Stimulated activated memory B cell treated with anti-CD40 and anti-IgM and Interleukin-4, amounts not matched to agents 10 μg/mL and 1 μg/mL and 100 μg/mL, for 72 hours (primary cell): Measurements from ENCODE around the gene STX18.

ENCODE experiments used
- ATAC-seq: fragments of 150-1000 bp; cut with Tn5 transposase; 2 replicates; pipeline ENCODE4 v1.10.0; 2021
- H3K27ac Mint-ChIP-seq: one replicate; pipeline ENCODE4 v1.8.0; 2022; ENCODE audit warnings: mild to moderate bottlenecking, mixed read lengths
- H3K27me3 Mint-ChIP-seq: one replicate; pipeline ENCODE4 v1.8.0; 2022; ENCODE audit warnings: mixed read lengths
- H3K36me3 Mint-ChIP-seq: one replicate; pipeline ENCODE4 v1.8.0; 2022; ENCODE audit warnings: mixed read lengths
- H3K4me1 Mint-ChIP-seq: one replicate; pipeline ENCODE4 v1.8.0; 2022; ENCODE audit warnings: mixed read lengths
- H3K4me3 Mint-ChIP-seq: one replicate; pipeline ENCODE4 v1.8.0; 2022; ENCODE audit warnings: mild to moderate bottlenecking, moderate library complexity, mixed read lengths
- H3K9me3 Mint-ChIP-seq: one replicate; pipeline ENCODE4 v1.8.0; 2022; ENCODE audit warnings: mixed read lengths

The STX18 gene

DNA sequence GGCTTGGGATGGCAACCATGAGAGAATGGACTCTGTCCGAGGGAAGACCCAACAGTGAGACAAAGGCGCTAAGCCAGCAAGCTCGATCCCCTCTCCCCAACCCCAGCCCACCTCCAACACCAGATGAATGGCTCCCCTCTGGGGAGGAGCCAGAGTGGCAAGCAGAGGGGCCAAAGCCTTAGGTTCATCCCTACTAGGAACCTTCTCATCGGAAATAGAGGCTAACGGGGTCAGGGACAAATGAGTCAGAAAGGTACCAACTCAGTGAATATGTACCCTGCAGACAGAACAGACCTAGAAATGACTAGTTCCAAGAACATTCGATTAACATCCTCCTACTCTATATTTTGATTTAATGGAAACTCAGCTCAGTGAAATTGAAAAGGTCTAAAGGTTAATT is 81.1 kb downstream of the STX18 start:
- peaks cover 3% of the 10 kb centered on the region for H3K9me3 Mint-ChIP-seq
- no peak overlapping the region for H3K4me3 Mint-ChIP-seq
- no peak overlapping the region for H3K27ac Mint-ChIP-seq
- ATAC-seq = no peak
- H3K4me1 Mint-ChIP-seq = peaks cover 16% of the 10 kb centered on the region
- H3K27me3 Mint-ChIP-seq = no peaks in the 10 kb centered on the region
- H3K36me3 Mint-ChIP-seq = peaks cover 61% of the 10 kb centered on the region

DNA sequence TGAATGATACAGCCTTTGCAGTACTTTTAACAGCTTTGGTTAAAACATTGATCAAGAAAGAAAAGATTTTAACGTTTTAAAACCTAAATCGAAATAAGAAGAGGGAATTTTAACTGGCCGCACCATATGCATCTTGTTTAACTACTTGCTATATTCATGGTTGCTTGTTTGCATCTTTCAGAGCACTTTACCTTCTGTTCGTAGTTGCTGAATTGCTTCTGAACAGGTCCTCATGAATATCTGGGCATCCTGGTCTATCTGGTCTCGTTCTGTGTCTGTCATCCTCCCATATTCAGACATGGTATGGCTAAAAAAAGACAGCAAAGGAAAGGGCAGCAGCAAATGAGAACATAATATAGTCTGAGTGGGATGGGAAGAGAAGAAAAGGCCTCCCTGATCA is 82.7 kb downstream of the STX18 start:
- no peak overlapping the region for H3K4me3 Mint-ChIP-seq
- no peaks in the 10 kb centered on the region for H3K27me3 Mint-ChIP-seq
- H3K36me3 Mint-ChIP-seq = peaks cover 57% of the 10 kb centered on the region
- peaks cover 23% of the 10 kb centered on the region for H3K4me1 Mint-ChIP-seq
- no peak for ATAC-seq
- H3K27ac Mint-ChIP-seq = no peak overlapping the region
- H3K9me3 Mint-ChIP-seq = no peaks in the 10 kb centered on the region

DNA sequence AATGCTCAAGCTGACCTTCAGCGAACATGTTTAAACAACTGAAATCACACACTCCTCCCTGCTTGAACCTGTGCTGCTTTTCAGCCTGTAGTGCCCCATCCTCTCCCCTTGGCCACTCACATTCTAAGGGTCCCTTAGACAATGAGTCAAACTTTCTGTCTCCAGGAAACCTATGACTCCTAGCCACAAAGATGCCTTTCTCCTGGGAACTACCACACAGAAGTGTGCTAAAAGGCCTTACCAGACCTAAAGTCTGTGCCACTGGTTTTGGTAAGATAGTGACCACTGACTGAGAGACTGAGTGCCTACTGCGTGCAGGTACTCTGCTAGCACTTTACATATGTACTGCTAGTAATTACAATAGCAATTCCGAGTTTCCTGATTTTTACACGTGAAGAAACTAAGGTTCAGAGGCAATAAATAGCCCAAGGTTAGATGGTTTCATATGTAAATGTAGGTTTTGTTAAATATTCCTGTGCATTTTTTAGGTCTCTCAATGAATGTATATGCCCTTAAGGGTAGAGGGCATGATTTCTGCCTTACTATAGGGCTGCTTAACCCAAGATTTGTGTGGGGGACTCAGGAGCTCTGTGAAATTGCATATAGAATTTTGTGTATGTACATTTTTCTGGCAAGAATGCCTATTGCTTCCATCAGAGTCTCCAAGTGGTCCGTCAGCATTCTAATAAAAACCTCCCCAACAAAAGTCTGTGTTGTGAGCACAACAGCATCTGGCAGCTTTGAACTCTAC is 83.9 kb downstream of the STX18 start:
- Mint-ChIP-seq H3K4me3 (no peak overlapping the region), H3K27ac (no peak overlapping the region), H3K4me1 (peaks cover 23% of the 10 kb centered on the region), H3K36me3 (peaks cover 69% of the 10 kb centered on the region), H3K27me3 (no peaks in the 10 kb centered on the region), H3K9me3 (no peaks in the 10 kb centered on the region)
- ATAC-seq = no peak

DNA sequence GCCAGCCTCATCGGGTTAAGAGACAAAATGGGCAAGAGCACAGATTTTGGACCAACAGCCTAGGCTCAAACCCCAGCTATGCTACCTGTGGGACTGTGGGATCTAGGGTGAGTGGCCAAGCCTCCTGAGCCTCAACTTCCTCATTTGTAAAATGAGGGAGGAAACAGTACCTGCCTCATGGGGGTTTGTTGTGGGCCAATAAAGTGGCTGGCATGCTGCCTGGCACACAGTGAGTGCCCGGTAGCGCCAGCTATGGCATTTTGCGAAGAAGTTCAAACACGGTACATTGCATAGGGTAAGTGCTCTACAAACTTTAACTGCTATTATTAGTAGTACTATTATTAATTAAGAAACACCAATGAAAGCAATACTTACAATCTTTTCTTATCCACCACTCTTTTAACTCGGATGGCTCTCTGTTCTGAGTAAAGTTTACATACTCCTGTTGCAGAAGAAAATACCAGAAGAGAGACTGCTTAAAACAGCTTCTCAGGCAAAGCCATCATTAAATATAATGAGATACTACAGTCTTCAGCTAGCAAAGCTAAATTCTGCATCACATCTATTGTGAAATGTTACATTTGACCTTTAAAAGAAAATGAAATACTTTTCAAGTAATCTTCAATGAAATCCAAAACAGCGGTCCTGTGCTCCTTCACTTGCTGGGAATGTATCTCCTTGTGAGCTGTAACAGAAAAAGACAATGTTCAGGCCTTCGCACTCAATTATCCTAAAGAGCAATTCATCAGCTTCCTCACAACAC is 84.9 kb downstream of the STX18 start:
- peaks cover 23% of the 10 kb centered on the region for H3K4me1 Mint-ChIP-seq
- H3K4me3 Mint-ChIP-seq = no peak overlapping the region
- no peak overlapping the region for H3K27ac Mint-ChIP-seq
- peaks cover 79% of the 10 kb centered on the region for H3K36me3 Mint-ChIP-seq
- ATAC-seq = no peak
- no peaks in the 10 kb centered on the region for H3K27me3 Mint-ChIP-seq
- H3K9me3 Mint-ChIP-seq = no peaks in the 10 kb centered on the region

DNA sequence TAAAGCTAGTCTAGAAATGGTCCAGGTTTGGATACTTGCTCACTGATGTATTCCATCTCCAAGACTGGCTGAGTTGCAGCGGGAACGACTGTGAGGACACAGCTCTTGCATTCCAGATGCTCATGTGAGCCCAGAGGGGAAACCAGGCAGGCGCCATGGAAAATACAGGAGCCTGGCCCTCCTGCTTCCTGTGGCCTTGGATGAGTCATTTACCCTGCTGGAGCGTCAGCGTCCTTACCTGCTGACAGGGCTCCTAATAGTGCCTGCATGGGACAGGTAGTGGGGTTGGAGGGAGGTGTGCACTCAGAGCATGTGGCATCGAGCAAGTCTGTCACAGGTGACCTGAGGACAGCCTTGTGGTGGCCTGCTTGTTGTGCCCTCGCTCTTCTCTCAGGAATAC is 85.5 kb downstream of the STX18 start:
- H3K27me3 Mint-ChIP-seq = no peaks in the 10 kb centered on the region
- H3K9me3 Mint-ChIP-seq = no peaks in the 10 kb centered on the region
- peaks cover 85% of the 10 kb centered on the region for H3K36me3 Mint-ChIP-seq
- H3K4me1 Mint-ChIP-seq = peaks cover 29% of the 10 kb centered on the region
- H3K27ac Mint-ChIP-seq = no peak overlapping the region
- H3K4me3 Mint-ChIP-seq = no peak overlapping the region
- no peak for ATAC-seq

DNA sequence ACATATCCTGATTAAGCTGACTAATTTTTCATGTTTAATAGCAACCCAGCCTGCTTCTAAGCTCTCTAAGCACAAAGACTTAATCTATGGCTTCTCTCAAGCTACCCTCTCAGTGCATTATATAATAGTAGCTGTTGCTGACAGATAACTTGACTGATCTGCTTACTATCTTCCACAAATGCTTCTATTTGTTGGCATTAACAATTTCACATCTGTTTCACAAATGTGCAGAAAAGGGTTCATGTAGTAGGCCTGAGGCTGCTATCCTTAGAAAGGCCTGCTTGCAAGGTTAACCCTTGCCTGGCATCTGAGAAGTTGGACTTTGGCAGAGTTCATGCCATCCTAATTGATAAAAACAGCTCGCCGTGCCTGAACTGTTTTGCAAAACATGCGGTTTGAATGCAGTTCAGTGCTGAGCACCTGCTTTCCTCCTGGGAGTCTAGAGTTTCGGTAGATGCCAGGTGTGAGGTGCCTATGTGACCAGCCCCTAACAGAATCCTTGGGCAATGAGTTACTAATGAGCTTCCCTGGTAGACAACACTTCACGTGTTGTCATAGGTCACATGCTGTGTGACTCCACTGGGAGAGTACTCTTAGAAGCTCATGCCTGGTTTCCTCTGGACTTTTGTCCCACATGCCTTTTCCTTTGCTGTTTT is 86.5 kb downstream of the STX18 start:
- Mint-ChIP-seq H3K36me3 (peaks cover 82% of the 10 kb centered on the region), H3K4me1 (peaks cover 33% of the 10 kb centered on the region), H3K27me3 (no peaks in the 10 kb centered on the region), H3K9me3 (no peaks in the 10 kb centered on the region), H3K27ac (no peak overlapping the region), H3K4me3 (no peak overlapping the region)
- peak; percentile 63 for ATAC-seq

DNA sequence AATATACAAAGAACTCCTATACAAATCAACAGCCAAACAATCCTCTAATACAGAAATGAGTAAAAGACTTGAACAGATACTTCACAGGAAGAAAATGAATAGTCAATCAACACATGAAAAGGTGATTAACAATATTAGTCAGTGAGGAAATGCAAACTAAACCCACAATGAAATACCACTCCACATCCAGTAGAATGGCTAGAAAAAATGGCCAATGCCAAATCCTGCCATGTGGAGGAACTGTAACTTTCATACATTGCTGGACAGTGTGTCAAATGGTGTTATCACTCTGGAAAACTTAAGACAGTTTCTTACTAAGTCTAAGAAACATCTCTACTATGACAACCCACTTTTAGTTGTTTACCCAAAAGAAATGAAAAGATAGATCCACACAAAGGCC is 95.4 kb downstream of the STX18 start:
- H3K36me3 Mint-ChIP-seq = peaks cover 48% of the 10 kb centered on the region
- no peak overlapping the region for H3K27ac Mint-ChIP-seq
- ATAC-seq = no peak
- H3K4me1 Mint-ChIP-seq = peaks cover 8% of the 10 kb centered on the region
- H3K27me3 Mint-ChIP-seq = no peaks in the 10 kb centered on the region
- H3K9me3 Mint-ChIP-seq = no peaks in the 10 kb centered on the region
- H3K4me3 Mint-ChIP-seq = no peak overlapping the region

DNA sequence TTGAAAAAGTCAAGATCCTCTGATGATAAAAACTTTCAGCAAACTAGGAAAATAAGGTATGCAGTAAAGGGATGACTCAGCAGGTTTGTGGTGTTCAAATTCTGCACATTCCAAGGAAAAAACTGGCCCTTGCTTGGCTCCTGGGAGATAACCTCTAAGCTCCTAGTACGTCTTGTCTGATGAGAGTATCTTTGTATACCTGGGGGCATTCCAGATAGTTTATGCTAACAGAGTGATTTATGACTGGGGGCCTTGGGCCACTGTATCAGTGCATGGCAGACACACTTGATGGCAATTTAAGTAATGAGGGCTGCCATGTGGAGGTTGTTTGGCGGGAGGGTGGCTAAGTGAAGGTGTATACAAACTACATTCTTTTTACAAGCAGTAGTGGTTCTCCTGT is 98.0 kb downstream of the STX18 start:
- Mint-ChIP-seq H3K4me1 (no peaks in the 10 kb centered on the region), H3K36me3 (peaks cover 42% of the 10 kb centered on the region), H3K4me3 (no peak overlapping the region), H3K9me3 (no peaks in the 10 kb centered on the region), H3K27ac (no peak overlapping the region), H3K27me3 (no peaks in the 10 kb centered on the region)
- no peak for ATAC-seq

DNA sequence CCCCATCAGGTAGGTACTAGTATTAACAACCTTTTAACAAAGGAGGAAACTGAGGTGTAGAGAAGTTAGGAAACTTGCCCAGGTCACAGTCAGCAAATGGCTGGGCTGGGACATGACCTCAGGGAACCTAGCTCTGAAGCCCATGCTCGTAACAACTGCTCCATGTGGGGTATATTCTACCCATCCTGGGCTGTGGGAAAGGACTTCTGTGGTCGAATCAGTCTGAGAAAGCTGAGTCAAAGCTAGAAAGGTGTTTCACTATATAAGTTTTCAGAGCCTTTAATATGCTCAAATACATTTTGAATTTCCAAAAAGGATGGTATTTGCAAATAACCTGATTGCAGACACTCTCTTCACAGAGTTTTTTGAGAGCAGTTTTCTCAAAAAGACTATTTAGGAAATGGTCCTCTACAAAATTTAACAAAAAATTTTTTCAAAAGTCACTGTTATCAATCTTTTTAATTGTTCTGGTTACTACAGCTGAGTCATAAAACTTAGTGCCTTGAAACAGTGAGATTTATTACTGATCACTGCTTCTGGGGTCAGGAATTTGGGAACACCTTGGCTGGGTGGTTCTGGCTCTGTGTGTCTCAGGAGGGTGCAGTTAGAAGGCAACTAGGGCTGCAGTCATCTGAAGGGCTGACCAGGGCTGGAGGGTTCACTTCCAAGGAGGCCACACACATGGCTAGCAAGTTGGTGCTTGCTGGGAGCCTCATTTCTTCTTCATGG is 101.4 kb downstream of the STX18 start:
- H3K9me3 Mint-ChIP-seq = no peaks in the 10 kb centered on the region
- no peak for ATAC-seq
- no peaks in the 10 kb centered on the region for H3K27me3 Mint-ChIP-seq
- H3K4me1 Mint-ChIP-seq = no peaks in the 10 kb centered on the region
- no peak overlapping the region for H3K27ac Mint-ChIP-seq
- peaks cover 65% of the 10 kb centered on the region for H3K36me3 Mint-ChIP-seq
- no peak overlapping the region for H3K4me3 Mint-ChIP-seq

DNA sequence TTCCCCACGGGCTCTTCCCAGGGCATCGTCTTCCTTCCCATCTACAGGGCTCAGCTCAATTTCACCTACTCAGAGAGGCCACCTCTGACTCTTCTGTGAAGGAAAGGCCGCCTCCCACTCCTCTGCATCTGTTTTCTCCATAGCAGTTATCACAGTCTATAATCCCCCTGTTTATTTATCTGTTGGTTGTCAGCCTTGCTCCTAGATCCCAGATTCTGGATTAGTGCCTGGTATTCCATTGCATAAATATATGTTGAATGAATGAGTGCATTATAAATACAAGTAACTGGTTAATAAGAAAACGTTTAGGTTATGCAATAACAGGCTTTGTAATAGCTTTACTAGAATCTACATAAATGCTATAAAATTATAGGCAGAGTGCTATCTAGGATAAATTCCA is 102.1 kb downstream of the STX18 start:
- H3K27ac Mint-ChIP-seq = no peak overlapping the region
- H3K4me1 Mint-ChIP-seq = no peaks in the 10 kb centered on the region
- H3K36me3 Mint-ChIP-seq = peaks cover 62% of the 10 kb centered on the region
- no peak overlapping the region for H3K4me3 Mint-ChIP-seq
- no peaks in the 10 kb centered on the region for H3K9me3 Mint-ChIP-seq
- ATAC-seq = no peak
- H3K27me3 Mint-ChIP-seq = no peaks in the 10 kb centered on the region

DNA sequence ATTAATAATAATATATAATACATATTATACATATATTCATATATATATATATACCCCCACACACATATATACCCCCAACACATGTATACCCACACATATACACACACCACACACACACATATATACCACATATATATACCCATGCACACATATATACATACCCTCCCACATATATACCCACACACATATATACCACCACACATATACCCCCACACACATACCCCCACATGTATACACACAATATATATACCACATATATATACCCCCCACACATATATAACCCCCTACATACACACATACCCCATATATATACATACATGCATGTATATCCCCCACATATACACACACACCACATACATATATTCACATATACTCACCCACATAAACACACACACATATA is 103.0 kb downstream of the STX18 start:
- Mint-ChIP-seq H3K27ac (no peak overlapping the region), H3K4me3 (no peak overlapping the region), H3K9me3 (no peaks in the 10 kb centered on the region), H3K36me3 (peaks cover 56% of the 10 kb centered on the region), H3K4me1 (no peaks in the 10 kb centered on the region), H3K27me3 (no peaks in the 10 kb centered on the region)
- ATAC-seq = no peak

DNA sequence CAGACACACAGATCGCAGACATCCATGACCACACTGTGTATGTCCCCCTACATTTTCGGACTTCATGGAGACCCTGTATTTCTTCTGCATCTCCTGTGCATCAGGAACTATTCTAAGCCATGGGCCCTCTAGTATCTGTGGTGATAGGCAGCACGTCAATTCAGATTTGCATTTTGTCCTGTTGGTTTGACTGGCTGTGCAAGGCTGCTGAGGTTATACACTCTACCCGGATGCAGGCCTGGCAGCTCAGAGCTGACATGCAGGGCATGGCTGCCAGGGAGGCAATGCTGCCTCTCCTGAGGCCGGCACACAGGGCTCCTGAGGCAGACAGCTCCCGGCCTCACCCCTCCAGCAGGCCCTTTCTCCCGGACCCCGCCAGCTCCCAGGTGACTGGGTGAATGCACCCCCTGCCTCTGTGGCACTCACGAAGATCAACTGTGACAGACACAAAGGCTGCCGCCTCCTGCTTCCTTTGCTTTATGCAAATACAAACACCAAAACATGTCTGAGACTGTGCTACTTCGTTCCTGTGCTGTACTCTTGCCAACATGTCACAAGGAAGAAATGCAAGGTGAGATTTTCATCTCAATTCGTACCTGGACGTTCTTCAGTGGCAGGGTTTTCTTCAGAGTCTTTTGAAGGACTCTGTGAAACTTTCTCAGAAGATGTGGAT is 103.9 kb downstream of the STX18 start:
- no peak overlapping the region for H3K4me3 Mint-ChIP-seq

DNA sequence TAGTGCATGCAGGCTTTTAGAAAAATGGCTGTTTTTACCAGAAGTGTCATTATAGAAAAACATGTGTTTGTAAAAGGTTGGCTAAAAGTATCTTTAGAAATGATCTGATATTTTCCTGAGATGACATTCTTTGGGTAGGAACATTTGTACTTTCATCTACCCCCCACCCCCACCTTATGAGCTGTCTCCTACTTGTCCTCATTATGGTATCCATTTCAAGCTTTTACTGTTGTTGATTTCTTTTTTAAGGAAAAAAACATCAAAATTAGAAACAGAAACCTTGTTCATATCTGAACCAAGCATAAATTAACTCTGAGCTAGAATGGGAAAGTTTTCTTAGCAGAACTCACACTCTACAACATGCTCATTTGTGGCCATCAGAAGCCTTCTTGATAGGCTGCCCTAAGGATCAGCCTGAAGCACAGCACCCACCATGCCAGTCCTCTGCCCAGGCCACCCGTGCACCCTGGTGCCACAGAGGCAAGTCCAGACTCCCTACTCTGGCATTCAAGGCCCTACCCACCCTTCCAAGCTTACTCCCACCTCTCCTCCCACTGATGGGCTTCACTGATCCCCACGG is 105.5 kb downstream of the STX18 start:
- Mint-ChIP-seq H3K27ac (no peak overlapping the region), H3K4me1 (no peaks in the 10 kb centered on the region), H3K4me3 (no peak overlapping the region), H3K9me3 (no peaks in the 10 kb centered on the region), H3K27me3 (no peaks in the 10 kb centered on the region), H3K36me3 (peaks cover 58% of the 10 kb centered on the region)
- ATAC-seq = no peak

More for the DNA sequence above, 103.9 kb downstream of the STX18 start:
- ATAC-seq = no peak
- Mint-ChIP-seq H3K9me3 (no peaks in the 10 kb centered on the region), H3K27me3 (no peaks in the 10 kb centered on the region), H3K36me3 (peaks cover 56% of the 10 kb centered on the region), H3K4me1 (no peaks in the 10 kb centered on the region), H3K27ac (peak overlapping the region; percentile 14)

DNA sequence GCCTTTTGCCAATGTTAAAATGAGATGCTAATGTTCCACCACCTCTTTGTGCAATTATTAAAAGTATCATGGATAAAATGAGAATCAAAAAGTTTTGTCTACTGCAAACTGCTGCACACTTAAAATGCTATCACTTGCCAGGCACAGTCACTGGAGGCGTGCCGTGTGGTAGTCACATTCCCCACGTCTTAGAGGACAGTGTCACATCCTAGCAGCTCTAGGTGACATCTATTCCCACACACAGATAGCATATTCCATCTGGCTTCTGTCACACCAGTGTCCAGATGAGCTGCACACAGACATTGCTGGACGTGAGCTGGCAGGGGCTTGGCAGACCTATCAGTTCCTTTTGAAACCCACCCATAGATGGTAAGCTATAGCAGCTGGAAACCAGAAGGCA is 107.9 kb downstream of the STX18 start:
- ATAC-seq = no peak
- peaks cover 60% of the 10 kb centered on the region for H3K36me3 Mint-ChIP-seq
- H3K4me3 Mint-ChIP-seq = no peak overlapping the region
- H3K9me3 Mint-ChIP-seq = no peaks in the 10 kb centered on the region
- no peaks in the 10 kb centered on the region for H3K27me3 Mint-ChIP-seq
- H3K4me1 Mint-ChIP-seq = no peaks in the 10 kb centered on the region
- H3K27ac Mint-ChIP-seq = no peak overlapping the region
